ENCODE data around the gene DMRT1.

- no peak for TF ChIP-seq CTCF (IDR thresholded peaks at IDR 0.05)
- no peak for TF ChIP-seq EP300 (IDR thresholded peaks at IDR 0.05)
- TF ChIP-seq POLR2A (IDR thresholded peaks at IDR 0.05), result no peak
Observed at GRCh38 chr9:970151-970996, 128.9 kb downstream of the DMRT1 start.

Data from tibial nerve (tissue), 4 donors.